ENCODE data around the gene SKAP1.
"Not testable (repeated sequence)": the region's sequence is repeated elsewhere in the genome, so short reads cannot be mapped to it uniquely, and the experiment has no call there.

The SKAP1 gene

GRCh38 chr17:48253975-48254374, 176.0 kb downstream of the SKAP1 start:
- Histone ChIP-seq H3K27me3 (replicated peaks; ENCODE audit: control insufficient read depth, insufficient read depth, low read length) (no peaks in the 10 kb centered on the region), H3K9me3 (ENCODE audit: control insufficient read depth, low read length) (no peaks in the 10 kb centered on the region), H3K4me3 (ENCODE audit: low read length) (no peak overlapping the region), H3K9ac (ENCODE audit: low read length) (no peak overlapping the region), H3K36me3 (ENCODE audit: control insufficient read depth, insufficient read depth, low read length, severe bottlenecking) (no peaks in the 10 kb centered on the region), H3K4me1 (ENCODE audit: control insufficient read depth, insufficient read depth, low read length) (no peaks in the 10 kb centered on the region)
- DNase-seq (ENCODE audit: low read depth), result no peak

- Histone ChIP-seq H3K27me3 (replicated peaks; ENCODE audit: control insufficient read depth, insufficient read depth, low read length) (no peaks in the 10 kb centered on the region), H3K4me1 (ENCODE audit: control insufficient read depth, insufficient read depth, low read length) (no peaks in the 10 kb centered on the region), H3K9ac (ENCODE audit: low read length) (no peak overlapping the region), H3K9me3 (ENCODE audit: control insufficient read depth, low read length) (no peaks in the 10 kb centered on the region), H3K4me3 (ENCODE audit: low read length) (no peak overlapping the region), H3K36me3 (ENCODE audit: control insufficient read depth, insufficient read depth, low read length, severe bottlenecking) (no peaks in the 10 kb centered on the region)
- no peak for DNase-seq (ENCODE audit: low read depth)
Measured at GRCh38 chr17:48251950-48252349, 178.1 kb downstream of the SKAP1 start.

- no peak overlapping the region for H3K9ac ChIP-seq (ENCODE audit: low read length)
- no peaks in the 10 kb centered on the region for H3K9me3 ChIP-seq (ENCODE audit: control insufficient read depth, low read length)
- no peak for DNase-seq (ENCODE audit: low read depth)
- no peak overlapping the region for H3K4me3 ChIP-seq (ENCODE audit: low read length)
- no peaks in the 10 kb centered on the region for H3K27me3 ChIP-seq (replicated peaks; ENCODE audit: control insufficient read depth, insufficient read depth, low read length)
- no peaks in the 10 kb centered on the region for H3K4me1 ChIP-seq (ENCODE audit: control insufficient read depth, insufficient read depth, low read length)
- H3K36me3 ChIP-seq (ENCODE audit: control insufficient read depth, insufficient read depth, low read length, severe bottlenecking), result no peaks in the 10 kb centered on the region
Measured at GRCh38 chr17:48250949-48251348, 179.1 kb downstream of the SKAP1 start.

DNA sequence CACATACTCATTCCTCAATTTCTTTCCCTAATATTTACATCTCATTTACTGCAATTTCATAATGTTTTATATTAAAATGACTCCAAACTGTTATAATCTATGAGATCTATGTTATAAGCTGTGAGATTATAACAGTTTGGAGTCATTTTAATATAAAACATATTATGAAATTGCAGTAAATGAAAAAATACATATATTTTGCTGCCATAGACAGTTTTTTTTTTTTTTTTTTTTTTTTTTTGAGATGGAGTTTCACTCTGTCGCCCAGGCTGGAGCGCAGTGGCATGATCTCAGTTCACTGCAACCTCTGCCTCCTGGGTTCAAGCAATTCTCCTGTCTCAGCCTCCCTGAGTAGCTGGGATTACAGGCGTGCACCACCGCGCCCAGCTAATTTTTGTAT, 180.0 kb downstream of the SKAP1 start:
- not testable (repeated sequence) for H3K27me3 ChIP-seq (replicated peaks; ENCODE audit: control insufficient read depth, insufficient read depth, low read length); H3K36me3 ChIP-seq (ENCODE audit: control insufficient read depth, insufficient read depth, low read length, severe bottlenecking); H3K9me3 ChIP-seq (ENCODE audit: control insufficient read depth, low read length); H3K4me3 ChIP-seq (ENCODE audit: low read length); H3K4me1 ChIP-seq (ENCODE audit: control insufficient read depth, insufficient read depth, low read length); H3K9ac ChIP-seq (ENCODE audit: low read length); DNase-seq (ENCODE audit: low read depth)

DNA sequence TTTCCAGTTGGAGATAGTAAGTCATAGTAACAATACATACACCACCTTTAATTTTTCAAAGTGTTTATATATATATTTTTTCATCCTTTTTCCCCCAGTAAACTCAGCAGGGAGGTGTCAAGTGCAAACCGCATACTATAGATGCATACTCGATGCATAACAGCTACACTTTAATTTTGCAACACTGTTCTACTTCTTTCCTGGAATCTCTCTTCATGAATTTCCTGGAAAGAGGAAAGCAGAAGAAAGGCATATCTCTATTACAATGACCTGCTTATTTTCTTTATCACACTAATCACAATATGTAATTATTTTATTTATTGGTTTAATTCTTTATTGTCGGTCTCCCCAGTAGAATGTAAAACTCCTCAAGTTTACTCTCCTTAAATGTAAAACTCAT, 182.4 kb downstream of the SKAP1 start:
- peaks cover 9% of the 10 kb centered on the region for H3K4me1 ChIP-seq (ENCODE audit: control insufficient read depth, insufficient read depth, low read length)

GRCh38 chr17:48247038-48247437, 183.0 kb downstream of the SKAP1 start:
- Histone ChIP-seq H3K9me3 (ENCODE audit: control insufficient read depth, low read length) (no peaks in the 10 kb centered on the region), H3K4me3 (ENCODE audit: low read length) (no peak overlapping the region), H3K4me1 (ENCODE audit: control insufficient read depth, insufficient read depth, low read length) (peaks cover 11% of the 10 kb centered on the region), H3K9ac (ENCODE audit: low read length) (no peak overlapping the region), H3K27me3 (replicated peaks; ENCODE audit: control insufficient read depth, insufficient read depth, low read length) (no peaks in the 10 kb centered on the region), H3K36me3 (ENCODE audit: control insufficient read depth, insufficient read depth, low read length, severe bottlenecking) (no peaks in the 10 kb centered on the region)
- no peak for DNase-seq (ENCODE audit: low read depth)

More for the DNA sequence above, 182.4 kb downstream of the SKAP1 start:
- H3K9me3 ChIP-seq (ENCODE audit: control insufficient read depth, low read length), result no peaks in the 10 kb centered on the region
- no peak overlapping the region for H3K9ac ChIP-seq (ENCODE audit: low read length)
- H3K4me3 ChIP-seq (ENCODE audit: low read length), result no peak overlapping the region
- no peak for DNase-seq (ENCODE audit: low read depth)
- no peaks in the 10 kb centered on the region for H3K27me3 ChIP-seq (replicated peaks; ENCODE audit: control insufficient read depth, insufficient read depth, low read length)
- H3K36me3 ChIP-seq (ENCODE audit: control insufficient read depth, insufficient read depth, low read length, severe bottlenecking), result no peaks in the 10 kb centered on the region

- Histone ChIP-seq H3K9me3 (ENCODE audit: control insufficient read depth, low read length) (no peaks in the 10 kb centered on the region), H3K4me3 (ENCODE audit: low read length) (no peak overlapping the region), H3K4me1 (ENCODE audit: control insufficient read depth, insufficient read depth, low read length) (peaks cover 16% of the 10 kb centered on the region), H3K9ac (ENCODE audit: low read length) (no peak overlapping the region), H3K36me3 (ENCODE audit: control insufficient read depth, insufficient read depth, low read length, severe bottlenecking) (no peaks in the 10 kb centered on the region), H3K27me3 (replicated peaks; ENCODE audit: control insufficient read depth, insufficient read depth, low read length) (no peaks in the 10 kb centered on the region)
- DNase-seq (ENCODE audit: low read depth), result no peak
Measured at GRCh38 chr17:48246612-48247011, 183.4 kb downstream of the SKAP1 start.

GRCh38 chr17:48245465-48246033, 184.5 kb downstream of the SKAP1 start:
- not testable (repeated sequence) for DNase-seq (ENCODE audit: low read depth); H3K27me3 ChIP-seq (replicated peaks; ENCODE audit: control insufficient read depth, insufficient read depth, low read length); H3K4me3 ChIP-seq (ENCODE audit: low read length); H3K9ac ChIP-seq (ENCODE audit: low read length); H3K36me3 ChIP-seq (ENCODE audit: control insufficient read depth, insufficient read depth, low read length, severe bottlenecking); H3K9me3 ChIP-seq (ENCODE audit: control insufficient read depth, low read length)
- peaks cover 26% of the 10 kb centered on the region for H3K4me1 ChIP-seq (ENCODE audit: control insufficient read depth, insufficient read depth, low read length)

DNA sequence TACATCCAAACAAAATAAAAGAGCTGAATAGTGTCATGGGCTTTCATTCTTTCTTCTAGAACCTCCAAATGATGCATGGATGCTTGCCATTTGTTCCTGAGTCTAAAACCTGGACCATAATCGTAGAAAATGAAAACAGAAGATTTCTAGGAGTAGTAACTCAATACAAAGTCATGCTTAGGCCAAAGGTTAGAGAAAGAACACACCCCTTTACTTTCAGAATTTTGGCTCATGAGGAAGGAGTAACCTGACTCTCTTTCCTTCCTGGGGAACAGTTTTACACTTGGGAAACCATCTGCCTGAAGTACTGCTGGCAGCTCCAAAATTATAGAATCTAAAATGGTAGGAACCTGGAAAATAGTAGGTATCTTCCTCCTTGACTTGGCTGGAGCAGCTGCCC, 185.2 kb downstream of the SKAP1 start:
- no peaks in the 10 kb centered on the region for H3K9me3 ChIP-seq (ENCODE audit: control insufficient read depth, low read length)
- no peak for DNase-seq (ENCODE audit: low read depth)
- no peaks in the 10 kb centered on the region for H3K27me3 ChIP-seq (replicated peaks; ENCODE audit: control insufficient read depth, insufficient read depth, low read length)
- H3K36me3 ChIP-seq (ENCODE audit: control insufficient read depth, insufficient read depth, low read length, severe bottlenecking), result no peaks in the 10 kb centered on the region
- peaks cover 34% of the 10 kb centered on the region for H3K4me1 ChIP-seq (ENCODE audit: control insufficient read depth, insufficient read depth, low read length)
- no peak overlapping the region for H3K4me3 ChIP-seq (ENCODE audit: low read length)
- no peak overlapping the region for H3K9ac ChIP-seq (ENCODE audit: low read length)

GRCh38 chr17:48244121-48244711, 185.8 kb downstream of the SKAP1 start:
- Histone ChIP-seq H3K4me1 (ENCODE audit: control insufficient read depth, insufficient read depth, low read length) (peaks cover 40% of the 10 kb centered on the region), H3K9me3 (ENCODE audit: control insufficient read depth, low read length) (no peaks in the 10 kb centered on the region), H3K9ac (ENCODE audit: low read length) (no peak overlapping the region), H3K36me3 (ENCODE audit: control insufficient read depth, insufficient read depth, low read length, severe bottlenecking) (no peaks in the 10 kb centered on the region), H3K27me3 (replicated peaks; ENCODE audit: control insufficient read depth, insufficient read depth, low read length) (no peaks in the 10 kb centered on the region), H3K4me3 (ENCODE audit: low read length) (no peak overlapping the region)
- no peak for DNase-seq (ENCODE audit: low read depth)

DNA sequence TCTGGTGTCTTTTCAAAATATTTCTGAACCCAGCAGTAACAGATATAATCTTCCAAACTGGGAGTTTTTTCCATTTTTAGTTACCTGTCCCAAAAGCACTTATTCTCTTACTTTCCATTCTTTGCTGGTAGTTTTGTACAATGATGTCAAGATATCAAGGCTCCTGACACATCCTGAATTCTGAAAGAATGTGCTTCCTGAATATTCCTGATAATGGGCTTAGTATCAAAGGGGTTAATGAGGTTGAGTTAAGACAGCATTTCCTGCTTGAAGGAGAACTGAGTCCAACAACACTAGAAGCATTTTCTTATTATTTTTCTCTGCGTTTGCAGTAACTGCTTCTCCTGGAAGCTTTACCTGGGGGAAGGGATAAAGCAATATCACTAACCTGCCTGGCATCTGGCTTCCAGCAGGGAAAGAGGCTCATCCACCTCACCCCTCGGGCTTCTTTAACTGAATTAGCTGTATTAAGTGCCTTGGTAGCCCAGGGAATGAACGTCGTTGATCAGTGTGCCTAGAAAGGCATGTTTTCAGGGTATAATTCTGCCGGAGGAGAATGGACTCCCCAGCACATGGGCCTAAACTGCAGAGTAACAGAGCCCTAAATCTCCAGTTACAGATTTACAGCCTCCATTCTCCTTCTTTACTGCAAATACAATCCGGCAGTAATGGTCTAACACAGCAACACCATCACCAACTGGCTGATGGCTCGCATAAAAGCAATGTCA, 188.1 kb downstream of the SKAP1 start:
- Histone ChIP-seq H3K36me3 (ENCODE audit: control insufficient read depth, insufficient read depth, low read length, severe bottlenecking) (no peaks in the 10 kb centered on the region), H3K27me3 (replicated peaks; ENCODE audit: control insufficient read depth, insufficient read depth, low read length) (no peaks in the 10 kb centered on the region), H3K9ac (ENCODE audit: low read length) (peak overlapping the region; percentile 9), H3K4me1 (ENCODE audit: control insufficient read depth, insufficient read depth, low read length) (peaks cover 62% of the 10 kb centered on the region), H3K4me3 (ENCODE audit: low read length) (no peak overlapping the region), H3K9me3 (ENCODE audit: control insufficient read depth, low read length) (no peaks in the 10 kb centered on the region)
- DNase-seq (ENCODE audit: low read depth), result no peak

Data from adipocyte (in vitro differentiated cells).